ENCODE data around the gene GPX2.

GPX2 gene

GRCh38 chr14:64960762-64961276, 18.3 kb upstream of the GPX2 start:
- no peak for DNase-seq (ENCODE audit: low read depth)

GRCh38 chr14:64958743-64959142, 16.2 kb upstream of the GPX2 start:
- DNase-seq (ENCODE audit: low read depth): no peak

GRCh38 chr14:64958201-64958600, 15.7 kb upstream of the GPX2 start:
- DNase-seq (ENCODE audit: low read depth): no peak

- DNase-seq (ENCODE audit: low read depth): no peak
Measured at GRCh38 chr14:64956697-64957406, 14.3 kb upstream of the GPX2 start.

GRCh38 chr14:64955297-64955696, 12.8 kb upstream of the GPX2 start:
- DNase-seq (ENCODE audit: low read depth): no peak

GRCh38 chr14:64954491-64955240, 12.1 kb upstream of the GPX2 start:
- no peak for DNase-seq (ENCODE audit: low read depth)

- DNase-seq (ENCODE audit: low read depth): no peak
Measured at GRCh38 chr14:64953661-64954060, 11.1 kb upstream of the GPX2 start.

GRCh38 chr14:64953310-64953654, 10.7 kb upstream of the GPX2 start:
- DNase-seq (ENCODE audit: low read depth): no peak

GRCh38 chr14:64952598-64953309, 10.2 kb upstream of the GPX2 start:
- no peak for DNase-seq (ENCODE audit: low read depth)

- DNase-seq (ENCODE audit: low read depth): no peak
Measured at GRCh38 chr14:64951724-64952123, 9.2 kb upstream of the GPX2 start.

- DNase-seq (ENCODE audit: low read depth): no peak
Measured at GRCh38 chr14:64951291-64951690, 8.7 kb upstream of the GPX2 start.

GRCh38 chr14:64950889-64951288, 8.3 kb upstream of the GPX2 start:
- no peak for DNase-seq (ENCODE audit: low read depth)

- DNase-seq (ENCODE audit: low read depth): no peak
Measured at GRCh38 chr14:64948612-64949210, 6.2 kb upstream of the GPX2 start.

- no peak for DNase-seq (ENCODE audit: low read depth)
Measured at GRCh38 chr14:64947710-64948611, 5.4 kb upstream of the GPX2 start.

GRCh38 chr14:64946310-64947045, 3.9 kb upstream of the GPX2 start:
- no peak for DNase-seq (ENCODE audit: low read depth)

GRCh38 chr14:64945431-64946178, 3.1 kb upstream of the GPX2 start:
- no peak for DNase-seq (ENCODE audit: low read depth)

GRCh38 chr14:64944861-64945260, 2.3 kb upstream of the GPX2 start:
- DNase-seq (ENCODE audit: low read depth): no peak

- no peak for DNase-seq (ENCODE audit: low read depth)
Measured at GRCh38 chr14:64944041-64944440, 1.5 kb upstream of the GPX2 start.

GRCh38 chr14:64943556-64943955, 1.0 kb upstream of the GPX2 start:
- DNase-seq (ENCODE audit: low read depth): no peak

- DNase-seq (ENCODE audit: low read depth): no peak
Measured at GRCh38 chr14:64940336-64940910, 2.1 kb downstream of the GPX2 start.

Data from stimulated activated CD8-positive, alpha-beta memory T cell treated with anti-CD3 and anti-CD28 coated beads, Interleukin-12 subunit alpha, Interleukin-12 subunit beta, amount 100 ng/mL, for 1 hour (primary cell).